PFSK-1 (cell line): Measurements from ENCODE around the gene NARS2.

Experiments used
- FOXP2 ChIP-seq: optimal IDR thresholded peaks from 2 replicates; pipeline ENCODE3; 2011; ENCODE audit warnings: borderline replicate concordance, control low read depth, inconsistent platforms; ENCODE audit not compliant: insufficient read depth; ENCODE audit errors: extremely low read length, extremely low read depth
- POLR2AphosphoS5 ChIP-seq: IDR thresholded peaks from 2 replicates; pipeline ENCODE4 v1.6.1; 2012; ENCODE audit warnings: low read depth, mild to moderate bottlenecking, control low read depth, low read length, moderate library complexity
- REST ChIP-seq, 2 experiments: IDR thresholded peaks; 2 replicates each; pipeline versions ENCODE4 v1.6.1 to v1.8.0; 2011 to 2012; ENCODE audit warnings: low read depth in 2 of 2, low read length in 2 of 2, control low read depth in 1 of 2, inconsistent platforms in 1 of 2, mild to moderate bottlenecking in 1 of 2, moderate library complexity in 1 of 2; ENCODE audit not compliant: insufficient read depth in 1 of 2
- SIN3A ChIP-seq: IDR thresholded peaks from 2 replicates; pipeline ENCODE4 v1.6.1; 2012; ENCODE audit warnings: mild to moderate bottlenecking, low read length, moderate library complexity, borderline replicate concordance; ENCODE audit not compliant: insufficient read depth
- TAF1 ChIP-seq: IDR thresholded peaks from 2 replicates; pipeline ENCODE4 v1.6.1; 2012; ENCODE audit warnings: low read length, control low read depth, borderline replicate concordance; ENCODE audit not compliant: insufficient read depth

GRCh38 chr11:78504181-78504580 lies 70.5 kb downstream of the NARS2 start:
- TF ChIP-seq REST (IDR thresholded peaks at IDR 0.05; ENCODE audit: insufficient read depth in 1 of 2, low read depth in 2 of 2, low read length in 2 of 2) = no peak
- no peak for TF ChIP-seq POLR2AphosphoS5
- no peak for TF ChIP-seq TAF1
- no peak for TF ChIP-seq FOXP2
- TF ChIP-seq SIN3A = no peak
